AG08395 (cell line): ENCODE results near the gene SMPD4.
"Not testable (repeated sequence)": the region's sequence is repeated elsewhere in the genome, so short reads cannot be mapped to it uniquely, and the experiment has no call there.

Experiments
- DNase-seq: peaks from one replicate; pipeline ENCODE4 v3.0.0; 2012; ENCODE audit warnings: mixed read lengths, low spot score

The SMPD4 gene

GRCh38 chr2:130186391-130186790 lies 5.0 kb upstream of the SMPD4 start:
- DNase-seq, result no peak

GRCh38 chr2:130185896-130186295 lies 4.5 kb upstream of the SMPD4 start:
- no peak for DNase-seq

GRCh38 chr2:130185436-130185835 lies 4.0 kb upstream of the SMPD4 start:
- no peak for DNase-seq

- DNase-seq, result no peak
Observed at GRCh38 chr2:130183512-130184373, 2.3 kb upstream of the SMPD4 start.

- DNase-seq, result not testable (repeated sequence)
Observed at GRCh38 chr2:130182826-130183511, 1.6 kb upstream of the SMPD4 start.

DNA sequence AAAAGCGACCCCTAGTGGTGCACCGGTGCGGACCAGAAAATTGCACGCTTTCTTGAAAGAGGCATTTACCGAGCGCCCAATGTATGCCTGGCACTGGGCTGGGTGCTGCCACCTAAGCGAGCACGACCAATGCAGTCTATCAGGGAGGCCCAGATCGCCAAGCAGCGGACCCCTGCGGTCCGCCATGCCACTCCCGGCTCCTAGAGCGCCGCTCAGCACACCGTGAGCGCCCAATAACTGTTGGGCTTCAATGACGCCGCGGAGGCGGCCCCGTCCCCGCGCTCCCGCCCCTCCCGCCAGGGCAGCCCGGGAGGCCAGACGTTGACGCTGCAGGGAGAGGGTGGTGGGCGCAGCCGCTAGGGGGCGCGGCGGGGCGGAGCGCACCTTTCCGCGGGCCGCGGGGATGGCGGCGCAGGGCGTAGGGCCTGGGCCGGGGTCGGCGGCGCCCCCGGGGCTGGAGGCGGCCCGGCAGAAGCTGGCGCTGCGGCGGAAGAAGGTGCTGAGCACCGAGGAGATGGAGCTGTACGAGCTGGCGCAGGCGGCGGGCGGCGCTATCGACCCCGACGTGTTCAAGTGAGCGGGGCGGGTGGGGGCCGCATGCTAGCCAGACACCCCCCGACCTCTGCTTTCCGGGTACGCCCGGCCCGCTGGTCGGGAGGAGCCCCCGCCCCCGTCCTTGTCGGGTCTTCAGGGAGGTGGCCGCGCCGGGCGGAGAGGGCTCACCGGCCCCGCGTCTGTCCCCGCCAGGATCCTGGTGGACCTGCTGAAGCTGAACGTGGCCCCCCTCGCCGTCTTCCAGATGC lies 679 bp upstream of the SMPD4 start, which contains the start of gene MZT2B:
MZT2B (plus strand) TSS at position 383 of the 803 bp plus-strand sequence; CDS start at position 404, 21 bp downstream.
- peak; percentile 87 for DNase-seq

GRCh38 chr2:130180404-130181324 lies 738 bp downstream of the SMPD4 start:
- DNase-seq, result not testable (repeated sequence)

DNA sequence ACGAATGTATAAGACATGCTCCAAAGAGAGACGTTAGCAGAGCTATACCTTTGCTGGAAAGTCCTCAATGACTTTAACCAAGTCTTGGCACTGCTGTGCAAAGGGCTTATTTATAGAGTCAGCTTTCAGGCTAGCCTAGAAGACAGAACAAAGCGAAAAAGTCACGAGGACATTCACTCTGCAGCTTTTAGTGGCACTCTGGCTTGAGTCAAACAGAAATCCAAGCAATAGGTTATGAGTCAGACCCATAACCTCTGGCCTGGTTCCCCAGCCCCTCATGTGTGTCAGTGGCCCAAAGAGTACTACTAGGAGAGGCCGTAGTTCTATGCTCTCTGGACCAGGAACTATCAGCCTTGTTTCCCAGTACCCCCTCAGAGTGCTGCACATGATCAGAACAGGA lies 6.5 kb downstream of the SMPD4 start:
- DNase-seq, result not testable (repeated sequence)

DNA sequence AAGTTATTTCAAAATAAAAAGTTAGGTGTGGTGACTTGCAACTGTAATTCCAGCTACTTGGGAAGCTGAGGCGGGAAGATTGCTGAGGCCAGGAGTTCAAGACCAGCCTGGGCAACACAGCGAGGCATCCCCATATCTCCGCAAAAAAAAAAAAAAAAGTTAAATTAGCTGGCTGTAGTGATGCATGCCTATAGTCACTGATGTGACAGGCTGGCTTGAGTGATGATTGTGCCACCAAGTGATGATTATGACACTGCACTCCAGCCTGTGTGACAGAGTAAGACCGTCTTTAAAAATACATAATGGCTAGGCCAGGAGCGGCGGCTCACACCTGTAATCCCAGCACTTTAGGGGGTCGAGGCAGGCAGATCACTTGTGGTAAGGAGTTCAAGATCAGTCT lies 11.5 kb downstream of the SMPD4 start:
- no peak for DNase-seq

DNA sequence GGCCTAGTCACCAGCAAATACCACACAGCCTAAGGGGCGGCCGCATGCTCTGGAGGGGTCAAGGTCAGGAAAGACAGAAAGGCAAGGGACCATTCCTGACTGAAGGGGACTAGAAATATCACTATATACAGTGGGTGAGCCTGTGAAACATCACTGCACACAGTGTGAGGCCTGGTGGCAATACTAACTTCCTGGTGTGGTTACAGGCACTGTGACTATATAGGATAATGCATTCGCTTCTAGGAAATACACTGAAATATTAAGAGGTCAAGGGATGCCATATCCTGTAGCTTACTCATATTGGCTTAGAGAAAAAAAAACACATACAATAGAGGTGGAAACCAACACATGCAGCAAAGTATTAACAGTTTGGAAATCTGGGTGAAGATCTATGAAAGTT lies 12.2 kb downstream of the SMPD4 start:
- not testable (repeated sequence) for DNase-seq

GRCh38 chr2:130166611-130167010 lies 14.8 kb downstream of the SMPD4 start:
- DNase-seq, result not testable (repeated sequence)

DNA sequence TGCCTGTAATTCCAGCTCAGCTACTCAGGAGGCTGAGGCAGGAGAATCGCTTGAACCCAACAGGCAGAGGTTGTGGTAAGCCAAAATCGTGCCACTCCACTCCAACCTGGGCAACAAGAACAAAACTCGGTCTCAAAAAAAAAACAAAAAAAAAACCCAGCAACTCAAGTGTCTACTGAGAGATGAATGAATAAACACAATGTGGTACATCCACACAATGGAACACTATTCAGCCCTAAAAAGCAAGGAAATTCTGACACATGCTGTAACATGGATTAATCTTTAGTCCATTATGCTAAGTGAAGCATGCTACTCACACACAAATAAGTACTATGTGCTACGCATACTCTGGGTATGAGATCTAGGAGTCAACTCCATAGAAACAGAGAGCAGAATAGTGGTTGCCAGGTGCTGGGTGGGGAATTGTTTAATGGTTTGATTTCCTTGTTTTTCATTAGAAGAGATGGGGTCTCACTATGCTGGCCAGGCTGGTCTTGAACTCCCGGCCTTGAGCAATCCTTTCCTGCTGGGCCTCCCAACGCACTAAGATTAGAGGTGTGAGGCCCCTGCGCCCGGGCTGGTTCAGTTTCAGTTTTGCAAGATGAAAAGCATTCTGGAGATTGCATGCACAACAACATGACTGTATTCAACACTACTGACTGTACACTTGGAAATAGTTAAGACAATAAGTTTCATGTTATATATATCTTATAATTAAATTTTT lies 15.9 kb downstream of the SMPD4 start:
- DNase-seq, result no peak

DNA sequence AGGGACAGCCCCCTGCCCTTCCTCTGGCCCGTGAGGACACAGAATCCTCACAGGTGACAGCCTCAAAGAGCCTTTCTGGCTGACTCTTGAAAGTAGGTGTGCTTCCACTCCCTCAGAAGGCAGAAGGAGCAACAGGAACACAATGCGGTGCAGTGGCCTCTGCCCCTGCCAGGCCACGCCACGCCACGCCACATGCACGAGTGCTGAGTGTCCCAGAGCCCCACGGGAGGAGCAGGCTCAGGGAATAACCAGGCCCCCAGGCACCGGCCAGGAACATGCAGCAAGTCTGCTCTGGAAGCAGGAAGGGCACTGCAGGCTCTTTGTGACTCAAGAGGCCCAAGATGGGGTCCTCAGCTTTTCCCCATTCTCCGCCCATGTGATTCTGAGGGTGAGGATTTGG lies 18.4 kb downstream of the SMPD4 start:
- DNase-seq, result no peak

GRCh38 chr2:130162486-130162885 lies 18.9 kb downstream of the SMPD4 start:
- DNase-seq, result not testable (repeated sequence)

- not testable (repeated sequence) for DNase-seq
Observed at GRCh38 chr2:130160838-130161705, 20.3 kb downstream of the SMPD4 start.

DNA sequence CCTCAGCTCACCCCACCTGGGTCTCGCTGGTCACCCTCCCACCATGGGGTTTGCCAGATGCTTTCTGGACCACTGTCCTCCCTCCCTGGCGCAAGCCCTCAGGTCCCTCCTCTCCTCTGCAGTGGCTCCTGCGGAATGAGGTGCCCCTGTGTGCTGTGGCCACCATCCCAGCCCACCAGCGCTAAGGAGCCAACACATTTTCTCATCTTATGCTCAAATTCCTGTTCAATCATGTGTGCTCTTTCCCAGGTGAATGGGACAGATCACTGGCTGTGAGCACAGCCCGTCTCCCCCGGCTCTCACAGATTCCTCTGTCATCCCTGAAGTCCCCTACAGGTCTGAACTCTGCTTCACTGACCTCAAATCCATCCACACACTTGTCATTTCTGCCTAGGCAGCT lies 21.3 kb downstream of the SMPD4 start:
- DNase-seq, result no peak

GRCh38 chr2:130159376-130159775 lies 22.0 kb downstream of the SMPD4 start:
- DNase-seq, result not testable (repeated sequence)

- DNase-seq, result no peak
Observed at GRCh38 chr2:130158631-130159030, 22.8 kb downstream of the SMPD4 start.

DNA sequence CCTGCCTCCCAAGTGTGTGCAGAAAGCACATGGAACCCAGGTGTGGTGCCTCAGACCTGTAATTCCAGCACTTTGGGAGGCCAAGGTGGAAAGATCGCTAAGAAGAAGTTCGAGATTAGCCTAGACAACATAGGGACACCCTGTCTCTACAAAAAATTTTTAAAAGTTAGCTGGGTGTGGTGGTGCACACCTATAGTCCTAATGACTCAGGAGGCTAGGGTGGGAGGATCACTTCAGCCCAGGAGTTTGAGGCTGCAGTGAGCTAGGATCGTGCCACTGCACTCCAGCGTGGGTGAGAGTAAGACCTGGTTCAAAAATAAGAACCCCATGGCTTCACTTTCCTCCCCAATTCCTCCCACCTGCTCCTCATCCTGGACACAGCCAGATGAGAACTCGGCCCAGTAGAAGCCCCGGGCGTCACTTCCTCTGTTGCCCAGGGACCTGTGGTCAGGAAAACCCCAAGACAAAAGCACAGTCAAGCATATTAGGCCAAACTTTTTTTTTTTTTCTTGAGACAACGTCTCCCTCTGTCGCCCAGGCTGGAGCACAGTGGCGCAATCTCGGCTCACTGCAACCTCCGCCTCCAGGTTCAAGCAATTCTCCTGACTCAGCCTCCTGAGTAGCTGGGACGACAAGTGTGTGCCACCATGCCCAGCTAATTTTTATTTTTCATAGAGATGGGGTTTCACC lies 23.4 kb downstream of the SMPD4 start:
- DNase-seq, result not testable (repeated sequence)
